ENCODE data around the gene SRGAP2C. TPM values are rescaled to one million over a fixed set of nuclear protein-coding genes. Genes with fewer than 3 reads are reported as not detected.
"Not testable (repeated sequence)": the region's sequence is repeated elsewhere in the genome, so short reads cannot be mapped to it uniquely, and the experiment has no call there.

The SRGAP2C gene
- total RNA-seq, 2 donors from 2014 or later: 8.4 to 10.2 TPM

DNA sequence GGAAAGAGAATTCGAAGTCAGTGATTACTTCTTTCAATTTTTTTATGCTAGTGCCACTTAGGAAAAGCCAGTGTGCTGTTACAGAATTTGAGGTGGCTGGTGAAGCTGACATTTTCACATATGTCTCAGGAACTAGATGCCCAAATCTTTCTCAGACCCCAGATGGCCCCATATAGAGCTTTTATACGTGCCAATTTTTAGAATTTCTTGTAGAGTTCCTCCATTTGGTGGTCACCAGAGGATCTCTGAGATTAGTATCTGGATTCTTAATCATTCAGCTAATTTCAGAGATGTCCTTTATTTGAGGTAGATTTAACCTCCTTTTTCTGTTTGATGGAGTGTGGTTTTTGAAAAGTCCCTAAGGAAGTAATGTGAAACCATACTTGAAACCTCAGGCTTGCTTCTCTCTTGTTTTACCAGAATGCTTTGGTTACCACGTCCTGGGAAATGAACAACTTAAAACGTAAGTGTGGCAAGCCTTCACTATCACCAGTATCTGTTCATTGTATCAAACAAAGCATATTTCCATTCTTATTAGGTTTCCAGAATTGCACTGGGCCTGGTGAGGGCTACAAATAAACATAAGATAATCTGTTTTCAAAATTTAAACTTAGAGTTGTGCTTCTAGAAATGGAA, 164.7 kb downstream of the SRGAP2C start:
- H3K27me3 ChIP-seq; intact Hi-C loops (cut with DNase I); DNase-seq; H3K36me3 ChIP-seq; H3K4me3 ChIP-seq; H3K9ac ChIP-seq (ENCODE audit: low read depth in 2 of 2, low read length in 2 of 2); H3K9me3 ChIP-seq; H3K27ac ChIP-seq; H3K4me1 ChIP-seq: not testable (repeated sequence)

DNA sequence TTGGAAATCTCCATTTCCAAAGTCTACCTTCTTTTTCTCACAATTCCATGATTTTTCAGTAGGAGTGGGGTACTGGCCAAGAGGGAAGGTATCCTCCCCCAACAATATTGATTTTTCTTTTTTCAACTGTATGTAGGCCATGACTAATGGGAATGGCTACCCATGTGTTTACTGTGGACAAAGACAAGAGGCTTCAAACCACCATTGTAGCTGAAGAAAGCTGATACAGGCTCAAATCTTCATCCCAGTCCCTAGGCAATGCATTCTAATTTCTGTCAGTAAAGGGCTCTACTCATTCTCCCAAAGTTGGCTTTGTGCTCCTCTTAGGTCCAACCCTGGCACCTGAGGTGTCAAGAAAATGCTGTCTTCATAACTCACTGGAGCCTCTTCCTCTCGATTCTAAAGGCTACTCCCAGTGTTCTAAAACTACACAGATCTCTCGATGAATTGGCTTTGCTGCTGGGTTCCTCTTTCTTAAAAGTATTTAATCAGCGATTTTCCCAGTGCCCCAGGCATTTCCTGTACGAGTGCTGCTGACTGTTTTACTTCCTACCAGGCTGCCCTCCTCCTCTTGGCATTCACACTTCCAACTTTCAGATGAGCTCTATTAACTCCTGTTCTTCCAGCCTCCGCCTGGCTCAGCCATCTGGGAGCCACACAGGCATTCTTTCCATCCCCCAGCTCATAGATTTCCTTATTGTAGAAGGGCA, 171.1 kb downstream of the SRGAP2C start:
- H3K27me3 ChIP-seq; intact Hi-C loops (cut with DNase I); DNase-seq: not testable (repeated sequence)

DNA sequence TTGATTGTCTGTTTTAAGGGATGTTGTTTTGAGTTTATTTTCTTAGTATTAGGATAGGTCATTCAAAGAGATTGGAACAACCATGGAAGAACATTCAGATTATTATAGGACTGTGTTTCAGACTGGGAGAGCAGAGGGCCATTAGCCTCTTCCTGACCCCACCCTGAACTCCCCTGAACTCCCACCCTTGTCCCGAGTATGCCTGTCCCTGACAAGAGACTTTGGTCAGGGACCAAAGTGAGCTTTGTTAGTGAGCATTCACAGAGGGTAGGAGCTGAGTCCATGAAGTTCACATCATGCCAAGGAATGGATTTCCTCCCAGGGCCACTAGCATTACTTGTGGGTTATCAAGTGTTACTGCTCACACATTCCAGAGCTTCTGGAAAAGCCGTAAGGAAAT, 172.0 kb downstream of the SRGAP2C start:
- DNase-seq; H3K36me3 ChIP-seq; intact Hi-C loops (cut with DNase I); H3K27me3 ChIP-seq; H3K4me1 ChIP-seq; H3K27ac ChIP-seq; H3K9ac ChIP-seq (ENCODE audit: low read depth in 2 of 2, low read length in 2 of 2); H3K4me3 ChIP-seq; H3K9me3 ChIP-seq: not testable (repeated sequence)

More for the DNA sequence above, 171.1 kb downstream of the SRGAP2C start:
- H3K27ac ChIP-seq; H3K36me3 ChIP-seq; H3K4me3 ChIP-seq; H3K9ac ChIP-seq (ENCODE audit: low read depth in 2 of 2, low read length in 2 of 2); H3K4me1 ChIP-seq; H3K9me3 ChIP-seq: not testable (repeated sequence)

DNA sequence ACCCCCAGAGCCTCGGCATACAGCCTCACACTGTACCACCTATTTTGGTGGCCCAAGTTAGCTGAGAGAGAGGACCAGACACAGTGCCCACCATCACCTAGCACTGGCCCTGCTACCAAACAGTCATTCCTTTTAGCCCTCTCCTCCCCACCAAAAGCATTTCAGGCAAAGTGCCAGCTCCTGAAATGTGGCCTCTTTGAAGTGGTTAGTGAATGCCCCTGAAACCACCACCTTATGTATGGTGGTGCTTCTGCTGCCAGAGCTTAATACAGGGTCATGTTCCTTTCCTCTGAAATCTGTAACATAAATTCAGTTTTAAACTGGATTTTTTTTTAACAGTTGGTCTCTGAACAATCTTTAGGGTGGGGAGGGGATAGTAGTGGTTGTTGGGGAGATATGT, 175.8 kb downstream of the SRGAP2C start:
- H3K27me3 ChIP-seq; H3K4me1 ChIP-seq; DNase-seq; H3K4me3 ChIP-seq; H3K27ac ChIP-seq; H3K9me3 ChIP-seq; H3K36me3 ChIP-seq; intact Hi-C loops (cut with DNase I); H3K9ac ChIP-seq (ENCODE audit: low read depth in 2 of 2, low read length in 2 of 2): not testable (repeated sequence)

DNA sequence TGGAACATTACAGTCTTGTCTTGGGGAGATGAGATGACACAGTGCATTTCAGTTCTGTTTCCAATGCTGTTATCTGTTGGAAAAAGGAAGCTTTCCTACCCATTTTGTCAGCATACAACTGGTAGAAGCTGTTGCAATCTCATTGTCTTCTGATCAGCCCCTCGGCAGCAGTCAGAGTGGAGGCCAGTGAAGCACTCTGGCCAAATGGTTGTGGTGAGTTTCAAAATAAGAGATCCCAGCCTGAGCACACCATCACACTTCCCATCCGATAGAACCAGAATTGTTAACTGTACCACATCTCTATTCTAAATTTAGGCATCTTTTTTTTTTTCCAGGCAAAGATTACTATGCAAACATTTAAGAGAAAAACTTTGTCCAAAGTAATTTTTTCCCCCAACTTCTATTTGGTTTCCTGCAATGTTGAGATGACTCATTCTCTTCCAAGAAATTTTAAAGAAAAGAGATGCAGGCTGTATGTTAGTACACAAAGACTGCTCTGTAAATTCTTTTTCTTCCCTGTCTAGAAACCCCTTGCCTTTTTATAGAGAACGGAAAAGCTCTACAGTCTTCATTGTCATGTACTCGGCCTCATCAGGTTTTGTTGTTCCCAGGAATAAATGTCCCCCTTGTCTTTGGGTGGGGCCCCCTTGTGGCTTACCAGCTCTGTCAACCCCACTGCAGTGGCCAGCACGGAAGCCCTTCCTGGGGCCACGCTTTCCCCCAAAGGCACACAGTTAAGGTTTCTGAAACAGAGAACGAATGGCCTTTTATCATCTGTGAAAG, 176.9 kb downstream of the SRGAP2C start:
- H3K36me3 ChIP-seq; DNase-seq; H3K27ac ChIP-seq; H3K27me3 ChIP-seq; intact Hi-C loops (cut with DNase I); H3K9me3 ChIP-seq; H3K4me1 ChIP-seq; H3K4me3 ChIP-seq; H3K9ac ChIP-seq (ENCODE audit: low read depth in 2 of 2, low read length in 2 of 2): not testable (repeated sequence)

DNA sequence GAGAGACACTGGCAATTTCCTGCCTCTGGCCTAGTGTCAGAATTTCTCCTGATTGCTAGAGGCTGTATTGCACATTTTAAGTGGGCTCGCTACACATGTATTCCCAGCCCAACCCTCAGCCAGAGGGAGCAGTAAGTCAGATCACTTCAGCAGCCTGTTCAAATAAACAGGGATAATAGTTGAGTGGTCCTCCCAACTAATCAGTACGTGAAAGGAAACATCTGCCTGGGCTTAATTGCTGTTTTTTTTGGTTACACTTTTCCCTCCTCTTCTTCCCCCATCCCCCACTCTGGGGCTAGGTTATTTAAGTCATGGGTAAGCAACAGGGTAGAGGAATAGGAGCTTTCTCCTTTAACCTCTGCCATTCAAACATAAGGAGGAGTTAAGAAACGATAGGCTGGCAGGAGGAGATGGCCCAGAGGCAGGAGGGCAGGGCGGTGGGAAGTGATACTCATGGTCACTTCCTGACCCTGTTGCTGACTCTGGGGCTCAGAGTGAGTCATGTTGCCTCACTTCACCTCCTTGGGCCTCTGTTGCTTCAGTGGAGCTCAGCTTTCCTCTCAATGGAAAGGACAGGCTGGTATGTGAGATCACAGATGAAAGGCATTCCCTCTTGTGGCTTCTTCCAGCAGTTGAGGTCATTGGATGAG, 177.6 kb downstream of the SRGAP2C start:
- H3K4me1 ChIP-seq; H3K27me3 ChIP-seq; H3K4me3 ChIP-seq; H3K9me3 ChIP-seq; H3K9ac ChIP-seq (ENCODE audit: low read depth in 2 of 2, low read length in 2 of 2); intact Hi-C loops (cut with DNase I); H3K27ac ChIP-seq; H3K36me3 ChIP-seq: not testable (repeated sequence)
- peak; percentile 18 for DNase-seq

DNA sequence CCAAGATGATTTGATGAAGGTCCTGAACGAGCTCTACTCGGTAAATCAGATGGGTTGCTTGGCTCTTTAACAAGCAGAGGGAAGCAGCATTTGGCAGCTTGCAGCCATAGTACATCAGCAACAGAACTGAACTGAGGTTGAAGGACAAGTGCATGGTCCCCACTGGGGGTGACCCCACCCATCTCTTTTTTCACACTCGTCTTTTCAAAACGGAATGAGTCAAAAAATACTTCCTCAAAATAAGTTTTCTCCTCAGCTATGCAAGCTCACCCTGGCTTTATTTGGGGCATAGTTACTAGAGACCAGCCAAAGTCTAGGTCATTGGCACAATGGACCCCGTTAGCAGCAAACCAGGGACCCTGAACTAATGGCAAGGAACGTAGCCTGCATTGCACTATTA, 180.5 kb downstream of the SRGAP2C start:
- DNase-seq; intact Hi-C loops (cut with DNase I); H3K27ac ChIP-seq: not testable (repeated sequence)

DNA sequence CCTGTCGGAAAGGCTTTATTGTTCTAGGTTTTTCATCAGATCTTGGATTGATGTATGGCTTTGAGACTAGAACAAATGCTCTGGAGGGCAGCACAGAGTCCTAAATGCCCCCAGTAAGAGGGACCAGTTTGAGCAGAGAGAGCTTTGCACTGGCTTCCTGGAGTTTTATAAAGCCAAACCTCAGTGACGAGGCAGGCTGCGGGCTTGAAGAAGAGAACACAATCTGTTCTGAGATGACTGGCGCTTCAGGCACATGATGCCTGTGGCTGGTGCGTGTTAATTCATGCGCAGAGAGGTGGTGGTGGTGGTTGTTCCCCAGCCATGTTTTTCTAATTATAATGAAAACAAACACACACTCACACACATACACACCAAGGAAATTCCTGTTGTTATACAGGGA, 180.9 kb downstream of the SRGAP2C start:
- H3K27ac ChIP-seq; H3K9ac ChIP-seq (ENCODE audit: low read depth in 2 of 2, low read length in 2 of 2); H3K27me3 ChIP-seq; H3K4me3 ChIP-seq; H3K36me3 ChIP-seq; DNase-seq; intact Hi-C loops (cut with DNase I); H3K9me3 ChIP-seq; H3K4me1 ChIP-seq: not testable (repeated sequence)

More for the DNA sequence above, 180.5 kb downstream of the SRGAP2C start:
- H3K27me3 ChIP-seq; H3K9ac ChIP-seq (ENCODE audit: low read depth in 2 of 2, low read length in 2 of 2); H3K36me3 ChIP-seq; H3K4me3 ChIP-seq; H3K4me1 ChIP-seq; H3K9me3 ChIP-seq: not testable (repeated sequence)

DNA sequence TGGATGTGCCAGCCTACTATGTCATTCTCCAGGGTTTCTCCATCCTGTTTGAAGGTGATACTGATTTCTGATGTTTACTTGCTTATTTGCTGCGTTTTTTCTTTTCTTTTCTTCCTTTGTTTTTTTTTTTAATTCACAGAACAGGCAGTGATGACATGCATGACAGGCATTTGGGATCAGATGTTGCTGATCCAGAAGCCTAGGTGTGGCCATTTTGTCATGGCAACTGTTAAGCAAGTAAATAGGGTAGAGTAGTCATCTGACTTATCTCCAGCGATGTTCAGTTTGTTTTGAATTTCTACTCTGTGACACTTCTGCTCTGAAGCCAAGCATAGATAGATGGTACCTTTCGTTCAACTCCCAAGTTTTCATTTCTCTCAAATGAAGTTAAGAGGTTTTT, 181.4 kb downstream of the SRGAP2C start:
- H3K9ac ChIP-seq (ENCODE audit: low read depth in 2 of 2, low read length in 2 of 2); H3K9me3 ChIP-seq; DNase-seq; H3K36me3 ChIP-seq; H3K4me3 ChIP-seq; H3K4me1 ChIP-seq; H3K27me3 ChIP-seq; H3K27ac ChIP-seq; intact Hi-C loops (cut with DNase I): not testable (repeated sequence)

DNA sequence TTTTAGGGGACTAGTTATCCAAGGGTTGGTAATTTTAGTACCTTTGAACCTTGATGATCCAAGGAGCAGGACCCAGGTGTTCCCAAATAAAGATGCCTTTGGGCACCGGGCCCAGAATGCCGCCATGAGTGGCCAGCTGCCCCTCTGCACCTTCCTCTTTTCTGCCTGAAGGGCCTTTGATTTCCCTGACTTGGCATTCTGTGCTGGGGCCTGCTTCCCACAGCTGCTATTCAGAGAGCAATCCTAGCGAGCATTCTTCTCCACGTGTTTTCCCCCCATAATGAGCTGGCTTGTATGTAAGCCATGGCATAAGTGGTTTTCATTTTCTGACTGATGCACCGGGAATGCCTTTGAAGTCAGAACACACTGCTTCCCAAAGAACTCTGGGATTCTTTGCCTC, 184.1 kb downstream of the SRGAP2C start:
- intact Hi-C loops (cut with DNase I); H3K4me3 ChIP-seq; H3K9me3 ChIP-seq: not testable (repeated sequence)

DNA sequence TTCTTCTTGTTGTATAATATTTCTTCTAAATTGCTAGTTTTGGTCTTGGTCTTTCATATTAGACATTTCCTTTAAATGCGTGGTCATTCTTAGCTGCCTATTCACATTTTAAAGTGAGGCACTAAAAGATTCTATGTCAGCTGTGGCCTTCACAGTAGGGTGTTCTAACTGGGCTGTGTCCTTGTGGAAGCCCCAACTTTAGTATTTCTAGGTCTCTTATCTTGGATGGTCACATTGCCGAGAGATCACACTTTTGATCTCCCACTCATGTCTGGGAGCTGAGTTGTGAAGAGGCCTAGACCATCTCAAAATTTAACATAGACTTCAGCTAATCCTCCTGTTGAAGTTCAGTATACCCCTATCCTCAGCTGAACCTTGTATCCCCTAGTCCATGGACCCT, 185.2 kb downstream of the SRGAP2C start:
- not testable (repeated sequence) for H3K4me3 ChIP-seq

More for the DNA sequence above, 184.1 kb downstream of the SRGAP2C start:
- not testable (repeated sequence) for H3K4me1 ChIP-seq; H3K9ac ChIP-seq (ENCODE audit: low read depth in 2 of 2, low read length in 2 of 2); H3K27ac ChIP-seq; DNase-seq; H3K36me3 ChIP-seq; H3K27me3 ChIP-seq

DNA sequence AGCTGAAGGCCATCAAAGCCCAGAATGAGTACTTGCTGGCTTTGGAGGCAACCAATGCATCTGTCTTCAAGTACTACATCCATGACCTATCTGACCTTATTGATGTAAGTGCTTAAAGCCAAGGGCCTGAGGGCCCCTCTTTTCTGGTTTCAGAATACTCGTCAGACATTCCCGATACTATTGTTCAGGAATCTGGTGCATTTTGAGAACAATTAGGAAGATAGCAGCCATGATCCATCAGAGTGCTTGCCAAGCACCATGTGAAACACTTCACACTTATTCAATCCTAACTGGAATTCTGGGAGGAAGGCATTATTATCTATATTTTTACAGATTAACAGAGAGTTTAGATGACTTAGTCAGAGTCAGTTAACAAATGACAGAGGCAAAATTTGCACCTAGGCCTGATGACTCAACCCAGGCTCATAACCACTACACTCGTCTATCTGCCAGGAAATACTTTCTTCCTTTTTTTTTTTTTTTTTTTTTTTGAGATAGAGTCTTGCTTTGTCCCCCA, 190.1 kb downstream of the SRGAP2C start:
- DNase-seq; H3K36me3 ChIP-seq; H3K27me3 ChIP-seq; intact Hi-C loops (cut with DNase I); H3K9ac ChIP-seq (ENCODE audit: low read depth in 2 of 2, low read length in 2 of 2); H3K27ac ChIP-seq; H3K4me1 ChIP-seq; H3K4me3 ChIP-seq; H3K9me3 ChIP-seq: not testable (repeated sequence)

More for the DNA sequence above, 185.2 kb downstream of the SRGAP2C start:
- H3K9me3 ChIP-seq; H3K27me3 ChIP-seq; H3K36me3 ChIP-seq; H3K4me1 ChIP-seq; H3K27ac ChIP-seq; H3K9ac ChIP-seq (ENCODE audit: low read depth in 2 of 2, low read length in 2 of 2); intact Hi-C loops (cut with DNase I); DNase-seq: not testable (repeated sequence)

DNA sequence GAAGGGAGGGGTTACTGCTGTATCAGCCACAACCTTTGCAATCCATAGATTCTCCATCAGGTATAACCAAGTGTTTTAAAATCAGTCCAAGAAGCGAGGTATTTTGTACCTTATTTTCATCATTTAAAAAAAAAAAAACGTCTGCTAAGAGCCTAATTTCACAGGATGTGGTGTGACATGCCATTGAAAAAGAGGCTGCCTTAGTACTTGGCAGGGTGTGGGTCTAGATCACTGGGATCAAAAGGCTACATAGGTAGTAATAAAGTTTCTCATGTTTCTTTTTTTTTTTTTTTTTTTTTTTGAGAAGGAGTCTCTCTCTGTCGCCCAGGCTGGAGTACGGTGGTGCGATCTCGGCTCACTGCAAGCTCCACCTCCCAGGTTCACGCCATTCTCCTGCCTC, 192.2 kb downstream of the SRGAP2C start:
- intact Hi-C loops (cut with DNase I); H3K36me3 ChIP-seq; H3K4me1 ChIP-seq; H3K9me3 ChIP-seq; H3K27ac ChIP-seq; H3K4me3 ChIP-seq; DNase-seq; H3K27me3 ChIP-seq; H3K9ac ChIP-seq (ENCODE audit: low read depth in 2 of 2, low read length in 2 of 2): not testable (repeated sequence)
